Epidermal melanocyte (primary cell): ENCODE results near the gene RAD50.
"Not testable (repeated sequence)": the region's sequence is repeated elsewhere in the genome, so short reads cannot be mapped to it uniquely, and the experiment has no call there.

Experiments
- DNase-seq: peaks from one replicate; pipeline ENCODE4 v3.0.0; 2011; ENCODE audit warnings: low spot score; ENCODE audit not compliant: insufficient read length

The RAD50 gene

GRCh38 chr5:132556763-132557477 is at the start of gene RAD50:
Gene RAD50 (plus strand): TSS chr5:132556977. CDS start chr5:132557325, 348 bp downstream.
- peak; percentile 80 for DNase-seq

GRCh38 chr5:132510076-132510475 is 46.7 kb upstream of the RAD50 start:
- DNase-seq = no peak

- DNase-seq = not testable (repeated sequence)
These were observed 43.0 kb upstream of the RAD50 start for GRCh38 chr5:132513618-132514336.

GRCh38 chr5:132522067-132522466 is 34.7 kb upstream of the RAD50 start:
- not testable (repeated sequence) for DNase-seq

- not testable (repeated sequence) for DNase-seq
These were observed 31.9 kb upstream of the RAD50 start for GRCh38 chr5:132524877-132525276.

DNA sequence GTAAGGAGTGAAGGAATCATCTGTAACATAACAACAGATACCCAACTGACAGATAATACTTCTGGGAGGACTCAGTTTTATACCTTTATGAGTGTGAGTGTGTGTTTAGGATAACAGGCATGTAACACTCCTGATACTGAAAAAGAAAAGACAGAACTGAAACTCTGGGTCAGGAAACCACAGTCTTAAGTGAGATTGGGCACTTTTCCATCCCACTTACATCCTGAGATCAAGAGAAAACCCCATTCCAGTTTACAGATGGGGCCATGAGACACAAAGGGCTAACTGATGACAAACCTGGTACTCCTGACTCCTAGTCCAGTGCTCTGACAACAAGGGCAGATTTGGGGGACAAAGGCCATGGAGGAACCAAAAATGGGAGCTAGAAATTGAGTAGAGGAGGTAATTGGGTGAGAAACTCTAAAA is 31.5 kb upstream of the RAD50 start:
- DNase-seq = no peak

DNA sequence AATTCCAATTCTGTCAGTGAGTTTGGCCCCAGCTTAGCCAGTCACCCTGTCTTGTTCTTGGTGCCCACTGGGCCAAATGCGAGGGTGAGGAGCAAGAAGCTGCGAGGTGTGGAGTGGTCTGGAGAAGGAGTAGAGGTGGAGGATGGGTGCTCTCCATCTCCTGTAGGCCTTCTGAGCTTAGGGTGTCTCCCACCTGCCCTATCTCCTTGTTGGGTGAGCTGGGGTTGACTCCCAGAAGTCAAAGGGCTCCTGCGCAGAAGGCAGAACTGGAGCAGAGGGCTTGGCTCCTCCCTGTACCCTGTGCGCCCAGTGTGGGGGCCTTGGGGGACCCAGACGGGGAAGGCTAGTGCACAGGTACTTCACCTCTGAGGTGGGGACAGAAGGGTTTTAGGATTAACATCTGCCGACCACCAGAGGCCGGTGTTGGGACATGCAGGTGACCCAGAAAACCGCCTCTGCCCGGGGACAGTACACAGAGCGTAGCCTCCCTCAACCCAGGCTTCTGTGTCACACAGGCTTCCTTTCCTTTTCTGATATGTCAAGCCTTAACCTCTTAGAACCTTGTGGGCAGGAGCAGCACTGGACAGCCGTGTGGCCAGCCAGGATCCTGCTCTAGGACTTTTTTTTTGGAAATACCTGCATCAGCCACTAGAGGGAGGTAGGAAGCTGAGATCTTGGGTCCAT is 30.3 kb upstream of the RAD50 start:
- peak; percentile 30 for DNase-seq

GRCh38 chr5:132526974-132527564 is 29.7 kb upstream of the RAD50 start:
- no peak for DNase-seq

DNA sequence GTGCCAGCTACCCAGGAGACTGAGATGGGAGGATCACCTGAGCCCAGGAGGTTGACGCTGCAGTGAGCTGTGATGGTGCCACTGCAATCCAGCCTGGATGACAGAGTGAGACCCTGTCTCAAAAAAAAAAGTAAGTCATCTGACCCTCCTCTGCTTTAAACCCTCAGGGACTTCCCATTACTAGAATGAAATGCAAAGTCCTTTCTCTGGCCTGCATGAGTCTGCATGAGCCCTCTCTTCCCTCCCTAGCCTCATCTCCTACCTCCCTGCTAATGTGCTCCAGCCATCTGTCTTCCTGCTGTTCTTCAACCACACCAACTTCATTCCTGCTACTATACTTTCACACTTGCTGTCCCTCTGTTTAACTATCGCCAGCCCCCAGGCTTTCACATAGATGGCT is 28.8 kb upstream of the RAD50 start:
- no peak for DNase-seq

GRCh38 chr5:132528866-132529634 is 27.7 kb upstream of the RAD50 start:
- DNase-seq = no peak

GRCh38 chr5:132530946-132531345 is 25.8 kb upstream of the RAD50 start:
- no peak for DNase-seq

- no peak for DNase-seq
These were observed 17.1 kb upstream of the RAD50 start for GRCh38 chr5:132539716-132540115.

- no peak for DNase-seq
These were observed 16.6 kb upstream of the RAD50 start for GRCh38 chr5:132540149-132540548.

DNA sequence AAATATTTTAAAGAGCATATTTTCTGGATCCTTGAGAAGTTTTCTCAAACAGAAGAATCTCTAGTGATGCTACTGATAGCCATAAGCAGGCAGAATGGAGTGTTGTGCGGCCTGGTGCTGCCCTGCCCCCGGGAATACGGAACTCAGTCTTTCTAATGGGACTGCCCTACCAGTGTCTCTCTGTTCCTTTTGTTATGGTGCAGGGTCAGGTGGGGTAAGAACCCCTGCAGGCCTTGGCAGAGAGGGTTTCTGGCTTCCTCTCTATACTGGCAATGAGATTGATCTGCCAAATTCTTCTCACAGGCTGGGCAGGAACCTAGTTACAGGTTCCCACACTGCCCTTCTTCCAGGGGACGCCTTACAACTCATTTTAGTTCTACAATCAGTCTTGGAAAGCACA is 16.0 kb upstream of the RAD50 start:
- DNase-seq = no peak

- DNase-seq = no peak
These were observed 13.1 kb upstream of the RAD50 start, which contains the start of gene IL5 for GRCh38 chr5:132543472-132544201. Gene IL5 (minus strand): TSS chr5:132543522. CDS start chr5:132543478, 44 bp downstream.

DNA sequence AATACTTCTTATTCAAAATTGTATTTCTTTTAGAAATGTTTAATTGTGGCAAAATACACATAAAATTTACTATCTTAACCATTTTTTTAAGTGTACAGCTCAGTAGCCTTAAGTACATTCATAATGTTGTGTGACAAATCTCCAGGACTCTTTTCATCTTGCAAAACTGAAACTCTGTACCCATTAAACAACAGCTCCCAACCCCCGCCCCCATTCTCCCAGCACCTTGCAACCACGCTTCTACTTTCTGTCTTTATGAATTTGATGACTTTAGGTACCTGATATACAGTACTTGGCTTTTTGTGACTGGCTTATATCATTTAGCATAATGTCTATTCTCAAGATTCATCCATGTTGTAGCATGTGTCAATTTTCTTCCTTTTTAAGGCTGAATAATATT is 10.7 kb upstream of the RAD50 start:
- no peak for DNase-seq

- no peak for DNase-seq
These were observed 9.5 kb upstream of the RAD50 start for GRCh38 chr5:132547269-132547668.

DNA sequence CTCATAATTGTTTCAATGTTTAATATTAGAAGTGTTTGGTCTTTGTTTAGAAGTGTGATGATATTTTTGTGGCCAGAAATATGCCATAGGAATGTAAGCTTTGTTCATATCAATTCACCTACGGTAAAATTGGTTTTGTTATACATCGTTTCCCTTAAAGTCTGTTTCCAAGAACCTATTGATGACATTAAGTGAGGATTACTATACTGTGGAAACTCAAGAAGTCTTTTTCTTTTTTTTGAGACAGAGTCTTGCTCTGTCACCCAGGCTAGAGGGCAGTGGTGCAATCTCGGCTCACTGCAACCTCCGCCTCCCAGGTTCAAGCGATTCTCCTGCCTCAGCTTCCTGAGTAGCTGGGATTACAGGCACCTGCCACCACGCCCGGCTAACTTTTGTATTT is 7.9 kb upstream of the RAD50 start:
- not testable (repeated sequence) for DNase-seq

DNA sequence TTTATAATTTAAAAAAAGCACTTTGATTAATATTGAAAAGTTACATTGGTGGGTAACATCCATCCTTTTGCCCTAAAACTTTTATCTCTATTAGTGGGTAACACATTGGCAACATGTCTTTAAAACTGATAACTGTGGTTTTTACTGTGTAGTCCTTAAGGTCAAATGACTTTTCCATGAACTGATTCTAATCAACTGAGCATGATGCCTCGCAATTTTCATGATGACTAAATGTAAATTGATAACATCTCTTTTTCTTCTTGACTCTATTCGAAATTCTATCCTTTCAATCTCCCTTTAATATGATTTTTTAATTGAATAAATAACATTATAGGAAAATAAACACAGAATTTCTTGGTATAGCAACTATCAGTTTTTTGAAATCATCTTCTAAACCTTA is 7.2 kb upstream of the RAD50 start:
- no peak for DNase-seq

GRCh38 chr5:132556153-132556762 is 519 bp upstream of the RAD50 start:
- DNase-seq = no peak
